Stimulated activated CD4-positive, alpha-beta T cell treated with anti-CD3 and anti-CD28 coated beads, Interleukin-1b, Interleukin-23, amount 100 ng/mL, for 24 hours (primary cell): ENCODE results near the gene CD99L2.

Experiments
- DNase-seq, 4 experiments: peaks; one replicate each; pipeline ENCODE4 v3.0.0-alpha.2; 2020; ENCODE audit warnings: low read depth in 4 of 4, low spot score in 1 of 4

Gene CD99L2

DNA sequence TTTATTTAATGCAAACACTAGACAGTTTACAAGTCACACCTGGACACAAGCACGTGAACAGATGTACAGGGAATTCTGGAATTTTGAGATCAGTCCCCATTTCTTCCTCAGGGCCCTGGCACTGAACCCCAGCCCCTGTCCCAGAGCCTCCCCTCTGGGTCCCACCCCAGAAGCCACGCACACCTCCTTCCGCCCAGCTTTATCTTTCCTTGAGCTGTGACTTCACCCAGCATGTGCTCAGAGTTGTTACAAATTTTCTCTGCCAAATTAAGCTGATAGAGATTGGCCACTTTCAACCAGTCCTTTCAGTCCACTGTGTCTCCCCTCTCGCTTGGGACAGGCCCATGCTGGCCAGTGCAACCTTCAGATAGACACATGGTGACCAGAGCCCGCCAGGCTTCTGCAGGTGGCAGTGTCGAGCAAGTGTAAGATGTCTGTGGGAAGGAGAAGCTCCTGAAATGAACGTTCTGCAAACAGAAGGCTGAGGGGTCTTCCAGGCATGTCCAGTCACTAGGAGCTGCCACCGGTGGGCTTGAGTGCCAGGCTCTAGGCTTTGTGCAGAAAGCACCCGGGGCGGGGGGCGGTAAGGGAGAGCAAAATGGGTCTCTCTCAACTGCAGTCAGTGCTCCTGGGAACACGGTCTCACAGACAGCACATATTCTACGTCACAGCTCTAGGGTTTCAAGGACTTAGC is 132.0 kb downstream of the CD99L2 start:
- no peak for DNase-seq

DNA sequence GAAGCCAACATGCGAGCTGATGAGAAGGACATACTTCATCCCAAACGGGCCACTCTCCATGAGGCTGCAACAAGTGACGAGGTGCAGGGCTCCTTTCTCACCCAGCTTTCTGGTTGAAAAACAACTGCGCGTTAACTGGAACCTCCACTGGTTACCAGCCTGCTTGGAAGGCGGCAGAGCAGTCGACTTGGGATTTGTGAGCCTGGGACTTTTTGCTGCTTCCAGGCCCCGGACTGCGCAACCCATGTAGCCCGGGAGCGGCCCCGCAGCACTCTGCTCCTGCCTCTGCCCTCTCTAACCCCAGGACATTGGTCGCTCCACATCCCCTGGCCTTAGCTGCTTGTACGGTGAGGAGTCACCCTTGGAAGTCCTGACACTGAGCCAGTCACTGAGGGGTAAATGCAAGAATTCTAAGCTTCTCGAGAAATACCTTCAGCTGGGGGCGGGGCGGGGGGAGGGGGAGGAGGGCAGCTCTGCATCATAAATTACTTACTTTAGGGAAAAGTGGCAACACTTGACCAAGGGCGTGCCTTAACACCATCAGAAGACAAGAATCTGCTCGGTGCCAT is 132.6 kb downstream of the CD99L2 start:
- DNase-seq = no peak

DNA sequence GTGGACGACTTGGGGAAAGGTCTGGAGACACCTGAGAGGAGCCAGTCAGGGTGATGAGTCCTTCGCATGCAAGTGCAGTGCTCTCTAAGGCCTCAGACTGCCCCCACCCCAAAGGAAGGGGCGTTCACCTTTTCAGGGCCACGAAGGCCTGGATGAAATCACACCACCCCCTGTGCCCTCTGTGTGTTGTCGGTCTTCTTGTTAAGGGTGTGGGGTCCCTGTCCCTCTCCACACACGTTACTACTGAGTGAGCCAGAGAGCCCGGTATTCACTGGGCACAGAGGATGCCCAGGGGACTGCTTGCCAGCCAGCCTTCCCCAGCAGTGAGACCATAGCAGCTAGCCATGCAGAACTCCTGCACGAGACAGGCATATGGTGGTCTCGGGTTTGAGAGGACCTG is 133.2 kb downstream of the CD99L2 start:
- DNase-seq = no peak

DNA sequence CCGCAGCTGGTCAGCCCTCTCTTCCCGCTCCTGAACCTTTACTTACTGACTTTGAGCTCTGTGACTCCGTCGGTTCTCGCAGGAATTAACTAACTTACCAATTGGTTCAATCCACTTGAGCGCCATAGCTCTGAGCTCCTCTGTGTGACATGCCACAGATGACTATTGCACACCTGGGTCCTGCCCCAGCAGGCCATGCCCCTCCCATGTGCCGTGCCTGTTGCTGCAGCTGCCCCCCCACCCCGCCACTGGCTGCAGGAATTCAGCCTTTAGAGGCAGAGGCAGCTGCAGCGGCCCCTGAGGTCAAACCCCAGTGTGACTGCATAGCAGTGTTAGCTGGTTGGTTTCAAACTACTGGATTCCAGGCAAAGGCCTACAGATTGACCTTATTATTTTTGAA is 134.7 kb downstream of the CD99L2 start:
- DNase-seq = no peak

DNA sequence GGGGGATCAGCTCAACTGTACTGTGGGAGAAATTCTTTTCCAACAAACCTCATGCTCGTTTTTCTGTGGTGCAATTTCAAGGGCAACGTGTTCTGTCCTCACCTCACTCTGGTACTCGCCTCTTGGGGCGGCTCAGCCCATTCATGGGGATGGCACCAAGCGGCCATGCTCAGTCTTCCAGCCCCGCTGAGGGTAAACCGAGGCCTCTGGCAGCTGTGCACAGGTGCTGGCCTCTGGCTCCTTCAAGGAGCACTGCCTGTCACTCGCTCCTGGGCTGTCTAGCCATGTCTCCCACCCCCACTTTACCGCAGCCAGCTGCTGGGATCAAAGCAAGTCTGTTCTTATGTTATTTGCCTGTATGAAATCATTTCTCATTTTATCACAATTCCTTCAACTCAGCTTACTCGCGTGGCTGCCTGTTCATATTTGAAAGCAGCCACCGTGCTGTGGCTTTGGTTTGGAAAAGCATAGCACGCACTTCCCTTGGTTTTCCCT is 135.1 kb downstream of the CD99L2 start:
- no peak for DNase-seq

DNA sequence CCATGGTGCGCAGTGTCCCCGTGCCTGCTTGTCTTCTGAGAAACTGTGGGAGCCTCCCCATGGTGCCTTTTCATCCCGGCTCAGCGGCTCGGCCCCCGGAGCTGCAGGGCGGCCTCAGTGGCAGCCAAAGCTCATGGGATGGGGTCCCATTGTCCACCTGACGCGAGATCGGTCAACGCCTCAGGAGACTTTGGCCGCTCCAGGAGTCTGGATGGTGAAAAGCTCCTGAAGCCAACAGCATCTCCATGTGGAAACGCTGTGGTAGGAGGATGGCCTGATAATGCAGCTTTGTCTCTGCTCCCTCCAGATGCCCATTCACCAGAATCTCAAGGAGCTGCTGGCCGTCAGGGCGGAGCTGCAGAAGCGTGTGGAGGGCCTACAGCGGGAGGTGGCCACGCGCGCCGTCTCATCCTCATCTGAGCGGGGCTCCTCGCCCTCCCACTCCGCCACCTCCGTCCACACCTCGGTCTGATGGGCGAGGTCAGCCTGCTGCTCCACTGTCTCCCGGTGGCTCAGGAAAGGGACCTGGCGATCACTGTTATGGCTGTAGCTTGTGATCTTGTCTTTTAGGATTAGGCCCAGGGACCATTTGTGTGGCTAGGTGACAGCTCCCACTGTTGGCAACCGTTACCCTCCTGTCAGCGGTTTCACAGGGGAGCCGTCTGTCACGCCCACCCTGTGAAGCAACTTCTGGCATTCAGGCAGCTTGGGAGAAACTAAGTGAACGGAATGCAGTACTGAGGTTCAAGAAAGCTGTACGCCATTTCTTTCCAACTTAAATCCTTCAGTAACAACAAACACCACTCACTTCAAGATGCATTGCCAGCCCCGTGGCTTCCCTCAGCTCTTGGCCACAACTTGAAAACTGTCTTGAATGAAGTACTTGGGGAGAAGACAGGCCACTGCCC is 136.0 kb downstream of the CD99L2 start:
- no peak for DNase-seq

DNA sequence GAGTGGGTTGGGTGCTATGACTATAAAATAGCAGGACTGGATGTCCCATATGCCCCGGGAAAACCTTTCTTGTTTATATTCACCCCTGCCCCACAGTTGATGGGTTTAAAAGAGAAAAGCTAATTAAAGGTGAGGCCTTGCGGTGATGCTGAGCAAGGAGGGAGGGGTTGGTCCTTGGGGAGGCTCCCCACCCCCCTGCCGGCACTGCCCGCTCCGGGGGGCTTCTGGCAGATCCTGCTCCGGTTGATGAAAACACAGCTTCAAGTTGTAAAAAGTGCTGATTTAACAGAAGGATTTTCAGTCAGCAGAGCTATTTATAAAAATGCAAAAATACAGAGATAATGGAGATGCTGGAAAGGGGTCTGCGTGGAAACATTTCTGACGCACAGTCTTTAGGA is 136.7 kb downstream of the CD99L2 start:
- DNase-seq = no peak

DNA sequence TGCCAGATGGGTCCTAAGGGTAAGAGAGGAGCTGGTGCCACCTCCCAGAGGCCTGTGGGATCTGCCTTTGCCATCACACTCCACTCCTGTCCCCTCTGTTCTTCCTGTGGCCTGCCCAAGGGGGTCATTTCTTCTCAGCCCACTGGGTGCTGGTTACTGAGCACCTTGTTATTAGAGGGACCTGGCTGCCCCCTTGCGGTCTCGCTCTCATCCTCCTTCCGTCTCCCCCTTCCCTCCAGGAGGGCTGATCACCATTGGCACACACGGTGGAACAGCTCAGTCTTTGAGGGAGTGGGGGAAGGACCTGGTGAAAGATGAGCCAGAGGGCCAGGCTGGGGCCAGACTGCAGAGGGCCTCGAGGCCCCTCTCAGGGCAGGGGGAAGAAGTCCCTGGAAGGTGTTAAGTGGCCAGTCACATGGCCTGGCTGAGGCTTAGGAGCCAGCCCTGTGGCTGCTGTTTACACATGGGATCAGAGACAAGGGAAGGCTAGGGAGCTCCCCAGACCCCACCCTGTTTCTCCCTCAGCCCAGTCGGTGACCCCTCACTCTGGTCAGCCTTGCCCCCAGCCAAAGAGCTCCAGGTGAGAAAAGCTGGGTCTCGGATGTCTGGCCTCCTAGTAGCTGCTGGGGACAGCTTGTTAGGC is 137.2 kb downstream of the CD99L2 start:
- DNase-seq = no peak

DNA sequence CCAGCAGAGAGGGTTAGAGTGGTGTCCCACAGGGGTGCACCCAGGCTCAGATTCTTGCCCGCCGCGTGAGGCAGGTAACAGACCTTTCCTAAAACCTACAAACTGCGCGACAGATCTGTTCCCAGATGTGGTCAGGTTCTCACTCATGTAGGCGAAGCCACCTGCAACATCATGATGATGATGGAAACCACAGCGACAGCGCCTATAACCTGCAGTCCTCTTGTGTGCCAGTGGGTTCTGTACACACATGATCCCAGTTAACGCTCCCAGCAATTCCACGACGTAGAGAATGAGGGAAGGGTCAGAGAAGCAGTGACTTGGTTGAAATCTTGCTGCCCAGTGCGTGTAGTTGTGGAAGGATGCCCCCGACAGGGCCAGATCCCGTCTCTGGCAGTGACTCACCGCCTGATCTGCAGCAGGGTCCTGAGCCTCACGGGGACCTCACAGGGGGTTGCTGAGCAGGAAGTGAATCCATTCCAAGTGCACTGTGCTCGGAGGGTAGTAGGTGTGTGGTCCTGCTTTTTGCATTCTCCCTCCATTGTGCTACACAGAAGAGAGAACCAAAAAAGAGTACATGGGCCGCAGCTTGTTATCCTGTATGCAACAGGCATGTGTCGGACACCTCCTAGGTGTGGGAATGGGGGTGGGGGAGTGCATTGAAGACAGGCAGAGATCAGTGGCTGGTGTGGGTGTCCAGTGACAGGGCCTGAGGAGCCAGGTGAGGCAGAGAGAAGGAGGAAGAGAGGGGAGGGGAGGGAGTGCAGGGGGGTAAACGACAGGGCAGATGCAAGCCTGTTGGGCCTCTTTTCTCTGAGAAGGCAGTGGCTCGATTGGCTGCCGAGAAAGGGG is 138.7 kb downstream of the CD99L2 start:
- no peak for DNase-seq

DNA sequence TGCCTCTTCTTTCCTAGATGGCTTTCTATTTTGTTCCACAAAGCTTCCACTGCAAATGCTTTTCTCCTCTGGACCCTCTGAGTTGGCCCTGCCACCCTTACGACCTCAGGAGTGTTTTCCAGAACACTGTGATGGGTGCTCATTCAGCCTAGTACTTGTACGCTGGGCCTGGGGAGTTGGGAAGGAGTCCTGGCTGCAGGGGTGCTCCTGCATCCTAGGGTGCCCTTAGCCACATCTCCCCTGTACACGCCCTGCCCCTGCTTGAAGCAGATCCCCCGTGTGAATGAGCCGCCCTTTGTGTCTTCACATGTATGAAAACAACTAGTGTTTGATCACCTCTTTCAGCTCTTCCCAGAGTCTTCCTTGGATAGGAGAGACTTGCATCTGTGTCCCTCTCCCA is 141.1 kb downstream of the CD99L2 start:
- DNase-seq = no peak

DNA sequence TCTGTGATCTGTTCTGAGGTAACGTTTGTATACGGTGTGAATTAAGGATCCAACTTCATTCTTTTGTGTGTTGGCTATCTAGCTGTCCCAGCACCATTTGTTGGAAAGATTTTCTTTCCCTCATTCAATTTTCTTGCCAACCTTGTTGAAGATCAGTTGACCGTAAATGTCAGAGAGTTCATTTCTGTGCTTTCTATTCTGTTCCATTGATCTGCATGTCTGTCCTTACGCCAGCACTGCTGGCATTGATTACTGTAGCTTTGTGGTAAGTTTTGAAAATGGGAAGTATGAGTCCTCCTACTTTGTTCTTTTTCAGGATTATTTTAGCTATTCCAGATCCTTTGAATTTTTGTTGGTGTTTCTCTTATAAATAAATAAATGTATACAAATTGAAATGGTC is 144.5 kb downstream of the CD99L2 start:
- DNase-seq = no peak

DNA sequence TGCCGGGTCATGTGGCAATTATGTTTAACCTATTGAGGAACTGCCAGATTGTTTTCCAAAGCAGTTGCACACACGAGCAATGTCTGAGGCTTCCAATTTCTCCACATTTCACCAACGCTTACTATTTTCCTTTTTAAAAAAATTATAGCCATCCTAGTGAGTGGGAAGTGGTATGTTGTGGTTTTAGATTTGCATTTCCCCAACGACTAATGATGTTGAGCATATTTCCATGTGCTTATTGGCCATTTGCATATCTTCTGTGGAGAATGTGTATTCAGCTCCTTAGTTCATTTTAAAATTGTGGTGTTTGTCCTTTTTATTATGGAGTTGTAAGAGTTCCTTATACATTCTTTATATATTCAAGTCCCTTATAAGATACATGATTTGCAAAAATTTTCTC is 145.1 kb downstream of the CD99L2 start:
- no peak for DNase-seq

DNA sequence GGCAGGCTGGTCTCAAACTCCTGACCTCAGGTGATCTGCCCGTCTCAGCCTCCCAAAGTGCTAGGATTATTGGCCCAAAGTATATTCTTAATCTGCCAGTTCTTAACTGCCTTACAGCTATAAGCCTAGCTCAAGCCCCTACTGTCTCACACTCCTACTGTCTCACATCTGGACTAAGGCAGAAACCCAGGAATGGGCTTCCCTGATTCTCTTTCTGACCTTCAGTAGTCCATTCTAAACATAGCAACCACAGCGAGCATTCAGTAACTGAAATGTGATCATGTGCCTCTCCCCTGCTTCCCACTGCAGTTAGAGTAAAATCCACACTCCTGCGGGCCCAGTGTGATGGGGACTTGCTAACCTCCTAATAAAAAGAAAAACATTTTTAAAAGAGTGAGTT is 146.3 kb downstream of the CD99L2 start:
- no peak for DNase-seq

DNA sequence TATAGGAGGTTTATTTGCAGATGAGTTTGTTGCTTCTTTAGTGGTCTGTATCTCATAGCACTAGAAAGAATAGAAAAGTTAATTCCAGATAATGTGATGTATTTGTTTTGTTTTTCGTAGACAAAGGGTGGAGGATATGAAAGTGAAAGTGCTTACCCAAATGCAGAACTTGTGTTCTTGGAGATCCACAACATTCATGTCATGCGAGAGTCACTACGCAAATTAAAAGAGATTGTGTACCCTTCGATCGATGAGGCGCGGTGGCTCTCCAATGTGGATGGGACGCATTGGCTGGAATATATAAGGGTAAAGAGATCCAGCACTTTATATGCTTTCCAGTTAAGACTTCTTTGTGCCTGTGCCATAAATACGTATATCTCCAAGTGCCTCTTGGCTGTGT is 162.0 kb downstream of the CD99L2 start:
- no peak for DNase-seq

DNA sequence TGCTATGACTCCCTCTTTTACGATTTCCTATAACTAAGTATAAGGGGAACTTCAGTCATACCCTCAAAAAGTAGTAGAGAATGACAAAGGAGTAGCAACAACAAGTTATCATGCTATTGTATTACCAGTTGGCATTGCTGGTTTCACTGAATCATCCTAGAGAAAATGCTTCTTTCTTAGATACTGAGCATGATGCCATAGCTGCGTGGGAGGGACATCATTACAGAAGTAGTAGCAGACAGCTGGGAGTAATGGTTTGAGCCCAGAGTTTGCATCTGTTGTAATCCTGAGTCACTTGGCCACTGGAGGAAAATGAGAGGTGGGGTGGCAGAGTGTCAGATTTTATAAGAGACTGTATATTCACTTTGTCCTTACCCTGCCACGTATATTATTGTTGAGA is 166.7 kb downstream of the CD99L2 start:
- peak; percentile 19 to 38 (median 24) for DNase-seq

DNA sequence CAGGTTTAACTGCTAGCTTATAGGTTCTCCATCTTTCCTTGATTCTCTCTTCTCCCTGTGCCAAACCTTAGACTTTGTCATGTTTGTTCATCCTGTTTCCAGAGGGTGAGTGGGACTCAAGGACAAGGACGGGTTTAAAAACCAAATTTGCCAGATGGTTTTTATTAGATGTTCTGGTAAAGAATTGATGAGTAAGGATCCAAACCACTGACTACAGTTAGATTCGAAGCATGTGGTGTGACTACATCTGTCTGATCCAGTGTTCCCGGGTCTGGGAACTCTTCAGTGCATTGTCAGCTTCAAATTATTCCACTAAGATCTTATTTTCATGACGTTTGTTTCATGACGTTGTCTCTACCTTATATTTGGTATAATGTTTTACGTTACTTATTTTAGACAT is 167.7 kb downstream of the CD99L2 start:
- DNase-seq = no peak

DNA sequence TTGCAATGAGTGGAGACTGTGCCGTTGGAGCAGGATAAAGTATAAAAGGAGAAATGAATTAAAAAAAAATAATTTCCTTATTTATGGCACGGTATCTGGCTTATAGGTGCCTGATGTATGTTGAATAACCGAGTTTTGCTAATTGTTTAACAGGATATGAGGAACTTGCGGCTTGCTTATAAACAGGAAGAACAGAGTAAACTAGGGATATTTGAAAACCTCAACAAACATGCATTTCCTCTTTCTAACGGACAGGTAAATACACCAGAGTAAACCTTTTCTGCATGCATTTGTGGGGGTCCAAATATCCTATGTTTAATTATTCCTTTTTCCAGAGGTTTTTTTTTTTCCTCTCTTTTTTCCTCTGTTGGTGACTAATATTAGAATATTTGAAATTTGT is 168.5 kb downstream of the CD99L2 start:
- DNase-seq = no peak

DNA sequence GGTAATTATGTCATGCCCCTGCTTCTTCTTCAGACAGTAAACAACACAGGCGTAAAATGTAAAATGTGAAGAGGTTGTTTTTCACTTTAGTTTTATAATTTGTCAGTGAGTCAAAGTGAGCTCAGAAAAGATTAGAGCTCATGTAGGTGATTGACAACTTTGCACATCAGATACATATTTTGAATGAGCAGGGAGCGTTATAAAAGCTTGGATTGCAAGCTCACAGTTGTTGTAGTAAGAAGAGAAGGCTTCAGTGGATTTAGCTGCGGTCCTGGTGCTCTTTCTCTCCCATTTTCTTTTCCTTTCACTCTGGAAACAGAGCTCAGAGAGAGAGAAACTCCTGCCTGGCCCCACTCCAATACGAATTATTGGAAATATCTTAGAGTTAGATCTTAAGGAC is 178.8 kb downstream of the CD99L2 start:
- no peak for DNase-seq
